ENCODE data around the gene TRIM22. TPM values are rescaled to one million over a fixed set of nuclear protein-coding genes. Genes with fewer than 3 reads are reported as not detected.

Gene TRIM22
- total and polyA plus RNA-seq, 9 of the 15 experiments (the other 6 are each of a cell fraction or from before 2014, with no cell fraction given) = 0.06 to 1.1 (median 0.18) TPM; not detected in 2

DNA sequence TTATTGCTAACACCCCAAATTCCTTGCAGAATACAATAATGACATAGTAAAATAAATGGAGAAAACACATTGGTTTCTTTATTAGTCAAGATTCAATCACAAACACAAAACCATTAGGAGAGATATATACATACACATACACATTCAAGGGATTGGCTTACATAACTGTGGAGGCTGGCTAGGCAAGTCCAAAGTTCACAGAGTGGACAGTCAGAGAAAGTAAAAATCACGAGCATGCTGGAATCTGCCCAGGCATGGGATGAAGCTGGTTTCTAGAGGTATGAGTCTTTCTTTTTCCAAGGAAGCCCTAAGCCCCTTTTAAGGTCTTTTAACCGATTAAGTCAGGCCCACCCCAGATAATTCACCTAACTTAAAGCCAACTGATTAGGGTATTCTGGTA, 33.0 kb downstream of the TRIM22 start (continued):
- TF ChIP-seq, protein P1, sequence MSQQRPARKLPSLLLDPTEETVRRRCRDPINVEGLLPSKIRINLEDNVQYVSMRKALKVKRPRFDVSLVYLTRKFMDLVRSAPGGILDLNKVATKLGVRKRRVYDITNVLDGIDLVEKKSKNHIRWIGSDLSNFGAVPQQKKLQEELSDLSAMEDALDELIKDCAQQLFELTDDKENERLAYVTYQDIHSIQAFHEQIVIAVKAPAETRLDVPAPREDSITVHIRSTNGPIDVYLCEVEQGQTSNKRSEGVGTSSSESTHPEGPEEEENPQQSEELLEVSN (IDR thresholded peaks at IDR 0.05; ENCODE audit: borderline replicate concordance in 1 of 2, extremely low read depth in 1 of 2, insufficient read depth in 1 of 2, insufficient read length in 1 of 2, low read depth in 1 of 2, low read length in 1 of 2, poor library complexity in 1 of 2, severe bottlenecking in 1 of 2) = no peak
- TF ChIP-seq, protein P2, sequence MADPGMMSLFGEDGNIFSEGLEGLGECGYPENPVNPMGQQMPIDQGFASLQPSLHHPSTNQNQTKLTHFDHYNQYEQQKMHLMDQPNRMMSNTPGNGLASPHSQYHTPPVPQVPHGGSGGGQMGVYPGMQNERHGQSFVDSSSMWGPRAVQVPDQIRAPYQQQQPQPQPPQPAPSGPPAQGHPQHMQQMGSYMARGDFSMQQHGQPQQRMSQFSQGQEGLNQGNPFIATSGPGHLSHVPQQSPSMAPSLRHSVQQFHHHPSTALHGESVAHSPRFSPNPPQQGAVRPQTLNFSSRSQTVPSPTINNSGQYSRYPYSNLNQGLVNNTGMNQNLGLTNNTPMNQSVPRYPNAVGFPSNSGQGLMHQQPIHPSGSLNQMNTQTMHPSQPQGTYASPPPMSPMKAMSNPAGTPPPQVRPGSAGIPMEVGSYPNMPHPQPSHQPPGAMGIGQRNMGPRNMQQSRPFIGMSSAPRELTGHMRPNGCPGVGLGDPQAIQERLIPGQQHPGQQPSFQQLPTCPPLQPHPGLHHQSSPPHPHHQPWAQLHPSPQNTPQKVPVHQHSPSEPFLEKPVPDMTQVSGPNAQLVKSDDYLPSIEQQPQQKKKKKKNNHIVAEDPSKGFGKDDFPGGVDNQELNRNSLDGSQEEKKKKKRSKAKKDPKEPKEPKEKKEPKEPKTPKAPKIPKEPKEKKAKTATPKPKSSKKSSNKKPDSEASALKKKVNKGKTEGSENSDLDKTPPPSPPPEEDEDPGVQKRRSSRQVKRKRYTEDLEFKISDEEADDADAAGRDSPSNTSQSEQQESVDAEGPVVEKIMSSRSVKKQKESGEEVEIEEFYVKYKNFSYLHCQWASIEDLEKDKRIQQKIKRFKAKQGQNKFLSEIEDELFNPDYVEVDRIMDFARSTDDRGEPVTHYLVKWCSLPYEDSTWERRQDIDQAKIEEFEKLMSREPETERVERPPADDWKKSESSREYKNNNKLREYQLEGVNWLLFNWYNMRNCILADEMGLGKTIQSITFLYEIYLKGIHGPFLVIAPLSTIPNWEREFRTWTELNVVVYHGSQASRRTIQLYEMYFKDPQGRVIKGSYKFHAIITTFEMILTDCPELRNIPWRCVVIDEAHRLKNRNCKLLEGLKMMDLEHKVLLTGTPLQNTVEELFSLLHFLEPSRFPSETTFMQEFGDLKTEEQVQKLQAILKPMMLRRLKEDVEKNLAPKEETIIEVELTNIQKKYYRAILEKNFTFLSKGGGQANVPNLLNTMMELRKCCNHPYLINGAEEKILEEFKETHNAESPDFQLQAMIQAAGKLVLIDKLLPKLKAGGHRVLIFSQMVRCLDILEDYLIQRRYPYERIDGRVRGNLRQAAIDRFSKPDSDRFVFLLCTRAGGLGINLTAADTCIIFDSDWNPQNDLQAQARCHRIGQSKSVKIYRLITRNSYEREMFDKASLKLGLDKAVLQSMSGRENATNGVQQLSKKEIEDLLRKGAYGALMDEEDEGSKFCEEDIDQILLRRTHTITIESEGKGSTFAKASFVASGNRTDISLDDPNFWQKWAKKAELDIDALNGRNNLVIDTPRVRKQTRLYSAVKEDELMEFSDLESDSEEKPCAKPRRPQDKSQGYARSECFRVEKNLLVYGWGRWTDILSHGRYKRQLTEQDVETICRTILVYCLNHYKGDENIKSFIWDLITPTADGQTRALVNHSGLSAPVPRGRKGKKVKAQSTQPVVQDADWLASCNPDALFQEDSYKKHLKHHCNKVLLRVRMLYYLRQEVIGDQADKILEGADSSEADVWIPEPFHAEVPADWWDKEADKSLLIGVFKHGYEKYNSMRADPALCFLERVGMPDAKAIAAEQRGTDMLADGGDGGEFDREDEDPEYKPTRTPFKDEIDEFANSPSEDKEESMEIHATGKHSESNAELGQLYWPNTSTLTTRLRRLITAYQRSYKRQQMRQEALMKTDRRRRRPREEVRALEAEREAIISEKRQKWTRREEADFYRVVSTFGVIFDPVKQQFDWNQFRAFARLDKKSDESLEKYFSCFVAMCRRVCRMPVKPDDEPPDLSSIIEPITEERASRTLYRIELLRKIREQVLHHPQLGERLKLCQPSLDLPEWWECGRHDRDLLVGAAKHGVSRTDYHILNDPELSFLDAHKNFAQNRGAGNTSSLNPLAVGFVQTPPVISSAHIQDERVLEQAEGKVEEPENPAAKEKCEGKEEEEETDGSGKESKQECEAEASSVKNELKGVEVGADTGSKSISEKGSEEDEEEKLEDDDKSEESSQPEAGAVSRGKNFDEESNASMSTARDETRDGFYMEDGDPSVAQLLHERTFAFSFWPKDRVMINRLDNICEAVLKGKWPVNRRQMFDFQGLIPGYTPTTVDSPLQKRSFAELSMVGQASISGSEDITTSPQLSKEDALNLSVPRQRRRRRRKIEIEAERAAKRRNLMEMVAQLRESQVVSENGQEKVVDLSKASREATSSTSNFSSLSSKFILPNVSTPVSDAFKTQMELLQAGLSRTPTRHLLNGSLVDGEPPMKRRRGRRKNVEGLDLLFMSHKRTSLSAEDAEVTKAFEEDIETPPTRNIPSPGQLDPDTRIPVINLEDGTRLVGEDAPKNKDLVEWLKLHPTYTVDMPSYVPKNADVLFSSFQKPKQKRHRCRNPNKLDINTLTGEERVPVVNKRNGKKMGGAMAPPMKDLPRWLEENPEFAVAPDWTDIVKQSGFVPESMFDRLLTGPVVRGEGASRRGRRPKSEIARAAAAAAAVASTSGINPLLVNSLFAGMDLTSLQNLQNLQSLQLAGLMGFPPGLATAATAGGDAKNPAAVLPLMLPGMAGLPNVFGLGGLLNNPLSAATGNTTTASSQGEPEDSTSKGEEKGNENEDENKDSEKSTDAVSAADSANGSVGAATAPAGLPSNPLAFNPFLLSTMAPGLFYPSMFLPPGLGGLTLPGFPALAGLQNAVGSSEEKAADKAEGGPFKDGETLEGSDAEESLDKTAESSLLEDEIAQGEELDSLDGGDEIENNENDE (IDR thresholded peaks at IDR 0.05; ENCODE audit: low read depth, low read length) = no peak
- no peak for TF ChIP-seq ZNF830 (CRISPR knock-in tag; IDR thresholded peaks at IDR 0.05)

Measured in K562 (cell line).